WTC11 (cell line): ENCODE measurements around the gene ZEB2. TPM values are rescaled to one million over a fixed set of nuclear protein-coding genes. Genes with fewer than 3 reads are reported as not detected.

Experiments used
- ATAC-seq: fragments of 200-7000 bp; cut with Tn5 transposase; 2 replicates; pipeline ENCODE4 v1.10.0; 2021; ENCODE audit warnings: mild to moderate bottlenecking, moderate library complexity
- CTCF ChIA-PET: fragments of 300-600 bp; sonication (Branson Sonifier 250); formaldehyde crosslinking; loops from one replicate; lab custom pipeline; 2021; ENCODE audit warnings: antibody characterized with exemption; lab: Charles Lee
- POLR2A ChIA-PET: fragments of 350-600 bp; sonication (Branson Sonifier 250); formaldehyde crosslinking; loops from one replicate; lab custom pipeline; 2021; ENCODE audit warnings: antibody characterized with exemption; lab: Charles Lee
- DNase-seq: peaks from one replicate; pipeline ENCODE4 v3.0.0; 2021; ENCODE audit warnings: low spot score
- H3K27ac Mint-ChIP-seq: 2 replicates; pipeline ENCODE4 v1.8.0; 2021; ENCODE audit warnings: mixed read lengths
- H3K27me3 Mint-ChIP-seq: 2 replicates; pipeline ENCODE4 v1.8.0; 2021; ENCODE audit warnings: low read depth, mild to moderate bottlenecking, moderate library complexity, mixed read lengths
- H3K36me3 Mint-ChIP-seq: 2 replicates; pipeline ENCODE4 v1.8.0; 2021; ENCODE audit warnings: mixed read lengths
- H3K4me1 Mint-ChIP-seq: 2 replicates; pipeline ENCODE4 v1.8.0; 2022; ENCODE audit warnings: mixed read lengths
- H3K4me3 Mint-ChIP-seq: 2 replicates; pipeline ENCODE4 v1.8.0; 2021; ENCODE audit warnings: mild to moderate bottlenecking, moderate library complexity, mixed read lengths
- H3K9me3 Mint-ChIP-seq: 2 replicates; pipeline ENCODE4 v1.8.0; 2021; ENCODE audit warnings: mixed read lengths
- ATF2 ChIP-seq: sonication (generic); formaldehyde crosslinking; IDR thresholded peaks from 2 replicates; pipeline ENCODE4 v1.8.1; 2022; ENCODE audit warnings: low read depth, missing genetic modification reagents, borderline replicate concordance
- CREB1 ChIP-seq: sonication (generic); formaldehyde crosslinking; IDR thresholded peaks from 2 replicates; pipeline ENCODE4 v1.8.0; 2023; ENCODE audit warnings: mild to moderate bottlenecking, missing genetic modification reagents
- E2F5 ChIP-seq: sonication (generic); formaldehyde crosslinking; IDR thresholded peaks from 2 replicates; pipeline ENCODE4 v1.8.1; 2022; ENCODE audit warnings: mild to moderate bottlenecking, moderate library complexity, missing genetic modification reagents
- FOXP4 ChIP-seq: sonication (generic); formaldehyde crosslinking; IDR thresholded peaks from 2 replicates; pipeline ENCODE4 v1.8.0; 2022; ENCODE audit warnings: mild to moderate bottlenecking, missing genetic modification reagents
- HMGXB4 ChIP-seq: sonication (generic); formaldehyde crosslinking; IDR thresholded peaks from 2 replicates; pipeline ENCODE4 v1.8.1; 2023; ENCODE audit warnings: mild to moderate bottlenecking, moderate library complexity, missing genetic modification reagents
- JAZF1 ChIP-seq: fragments of 250-450 bp; sonication (Bioruptor Pico); IDR thresholded peaks from 2 replicates; pipeline ENCODE4 v1.9.0; 2021; ENCODE audit warnings: moderate library complexity, mild to moderate bottlenecking, inconsistent platforms
- JUN ChIP-seq: sonication (generic); formaldehyde crosslinking; IDR thresholded peaks from 2 replicates; pipeline ENCODE4 v1.8.0; 2023; ENCODE audit warnings: mild to moderate bottlenecking, missing genetic modification reagents
- MAX ChIP-seq: sonication (generic); formaldehyde crosslinking; IDR thresholded peaks from 2 replicates; pipeline ENCODE4 v1.8.0; 2022; ENCODE audit warnings: mild to moderate bottlenecking, missing genetic modification reagents
- MYBL2 ChIP-seq: sonication (generic); formaldehyde crosslinking; IDR thresholded peaks from 2 replicates; pipeline ENCODE4 v1.8.1; 2023; ENCODE audit warnings: mild to moderate bottlenecking, moderate library complexity, missing genetic modification reagents
- NFATC4 ChIP-seq: fragments of 250-450 bp; sonication (Bioruptor Pico); IDR thresholded peaks from 2 replicates; pipeline ENCODE4 v1.9.0; 2021; ENCODE audit warnings: mild to moderate bottlenecking
- NFE2L1 ChIP-seq: sonication (generic); formaldehyde crosslinking; IDR thresholded peaks from 2 replicates; pipeline ENCODE4 v1.8.1; 2023; ENCODE audit warnings: missing genetic modification reagents
- SMAD4 ChIP-seq: sonication (generic); formaldehyde crosslinking; IDR thresholded peaks from 2 replicates; pipeline ENCODE4 v1.8.0; 2022; ENCODE audit warnings: mild to moderate bottlenecking, missing genetic modification reagents
- STAT6 ChIP-seq: sonication (generic); formaldehyde crosslinking; conservative IDR thresholded peaks from 2 replicates; pipeline ENCODE4 v1.8.1; 2023; ENCODE audit warnings: mild to moderate bottlenecking, low read depth, missing genetic modification reagents, moderate library complexity
- ZBTB43 ChIP-seq: sonication (generic); formaldehyde crosslinking; IDR thresholded peaks from 2 replicates; pipeline ENCODE4 v1.8.1; 2023; ENCODE audit warnings: mild to moderate bottlenecking, missing genetic modification reagents
- ZMAT4 ChIP-seq: fragments of 250-450 bp; sonication (Bioruptor Pico); IDR thresholded peaks from 2 replicates; pipeline ENCODE4 v1.9.0; 2021; ENCODE audit warnings: mild to moderate bottlenecking
- ZNF232 ChIP-seq: sonication (generic); formaldehyde crosslinking; IDR thresholded peaks from 2 replicates; pipeline ENCODE4 v1.8.0; 2022; ENCODE audit warnings: mild to moderate bottlenecking, missing genetic modification reagents
- ZNF263 ChIP-seq: sonication (generic); formaldehyde crosslinking; IDR thresholded peaks from 2 replicates; pipeline ENCODE4 v1.8.1; 2022; ENCODE audit warnings: low read depth, mild to moderate bottlenecking, moderate library complexity, missing genetic modification reagents
- ZNF423 ChIP-seq: fragments of 250-450 bp; sonication (Bioruptor Pico); IDR thresholded peaks from 2 replicates; pipeline ENCODE4 v2.1.2; 2022; ENCODE audit warnings: mild to moderate bottlenecking, moderate library complexity
- ZNF671 ChIP-seq: fragments of 250-450 bp; sonication (Bioruptor Pico); IDR thresholded peaks from 2 replicates; pipeline ENCODE4 v1.8.0; 2021; ENCODE audit warnings: mild to moderate bottlenecking
- total RNA-seq: library from RNA; stranded (reverse); gene quantifications from 3 replicates; pipeline ENCODE4 v1.2.3, GENCODE V29; 2021

ZEB2 gene
- total RNA-seq, 1 experiment from 2014 or later: 0.42 TPM

GRCh38 chr2:144358374-144358964 lies 161.4 kb downstream of the ZEB2 start:
- Mint-ChIP-seq H3K4me3 (no peak overlapping the region), H3K4me1 (peaks cover 6% of the 10 kb centered on the region), H3K9me3 (no peaks in the 10 kb centered on the region), H3K27me3 (no peaks in the 10 kb centered on the region), H3K36me3 (no peaks in the 10 kb centered on the region), H3K27ac (no peak overlapping the region)
- DNase-seq: no peak
- ChIA-PET CTCF (no interaction called here), POLR2A (no interaction called here)
- no peak for ATAC-seq
- TF ChIP-seq ZBTB43 (CRISPR knock-in tag) (no peak), ZNF671 (CRISPR knock-in tag) (no peak), CREB1 (CRISPR knock-in tag) (no peak), SMAD4 (CRISPR knock-in tag) (no peak), E2F5 (no peak), JAZF1 (no peak), NFATC4 (CRISPR knock-in tag) (no peak), MAX (CRISPR knock-in tag) (no peak), STAT6 (CRISPR knock-in tag) (no peak), HMGXB4 (CRISPR knock-in tag) (no peak), ZNF232 (CRISPR knock-in tag) (no peak), ZMAT4 (no peak), JUN (CRISPR knock-in tag) (no peak), MYBL2 (no peak), FOXP4 (CRISPR knock-in tag) (no peak), ATF2 (CRISPR knock-in tag) (no peak), ZNF263 (CRISPR knock-in tag) (no peak), NFE2L1 (CRISPR knock-in tag) (no peak), ZNF423 (CRISPR knock-in tag) (no peak)
